ENCODE results near the gene CRABP2.
A peak's percentile ranks its signal among the peaks of the same experiment; 100 is the strongest.

The CRABP2 gene

DNA sequence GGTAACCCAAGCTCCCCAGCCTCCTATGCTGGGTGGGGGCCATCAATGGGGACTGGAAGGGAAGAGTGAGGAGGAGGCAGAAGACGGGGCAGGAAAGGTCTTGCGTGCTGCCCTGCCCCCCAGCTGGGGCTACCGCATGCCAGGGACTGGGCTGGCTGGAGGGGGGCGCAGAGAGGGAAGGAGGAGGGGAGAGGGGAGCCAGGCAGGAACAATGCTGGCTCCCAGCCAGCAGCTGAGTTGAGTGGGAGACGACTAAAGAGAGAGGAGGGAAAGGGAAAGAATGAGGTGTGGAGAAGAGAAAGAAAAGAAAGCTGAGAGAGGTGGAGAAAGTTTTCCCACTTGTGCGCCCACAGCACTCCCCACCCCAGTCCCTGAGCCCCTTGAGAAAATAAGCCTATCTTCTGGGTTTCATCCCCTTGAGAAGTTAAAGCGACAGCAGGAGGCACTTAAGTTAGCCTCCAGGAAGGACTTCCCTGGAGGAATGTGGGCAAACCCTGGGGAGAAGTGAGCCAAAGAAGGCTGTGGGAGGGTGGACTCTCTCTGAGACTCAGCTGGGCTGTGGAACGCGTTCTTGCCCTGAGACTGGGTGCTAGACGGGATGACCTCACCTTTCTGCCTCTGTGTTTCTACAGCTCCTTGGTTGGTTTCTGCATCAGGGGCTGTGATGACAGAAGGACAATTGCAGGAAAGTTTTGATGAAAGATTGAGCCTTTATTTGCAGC is 15.3 kb downstream of the CRABP2 start:
- DNase-seq (ENCODE audit: low spot score), result no peak

DNA sequence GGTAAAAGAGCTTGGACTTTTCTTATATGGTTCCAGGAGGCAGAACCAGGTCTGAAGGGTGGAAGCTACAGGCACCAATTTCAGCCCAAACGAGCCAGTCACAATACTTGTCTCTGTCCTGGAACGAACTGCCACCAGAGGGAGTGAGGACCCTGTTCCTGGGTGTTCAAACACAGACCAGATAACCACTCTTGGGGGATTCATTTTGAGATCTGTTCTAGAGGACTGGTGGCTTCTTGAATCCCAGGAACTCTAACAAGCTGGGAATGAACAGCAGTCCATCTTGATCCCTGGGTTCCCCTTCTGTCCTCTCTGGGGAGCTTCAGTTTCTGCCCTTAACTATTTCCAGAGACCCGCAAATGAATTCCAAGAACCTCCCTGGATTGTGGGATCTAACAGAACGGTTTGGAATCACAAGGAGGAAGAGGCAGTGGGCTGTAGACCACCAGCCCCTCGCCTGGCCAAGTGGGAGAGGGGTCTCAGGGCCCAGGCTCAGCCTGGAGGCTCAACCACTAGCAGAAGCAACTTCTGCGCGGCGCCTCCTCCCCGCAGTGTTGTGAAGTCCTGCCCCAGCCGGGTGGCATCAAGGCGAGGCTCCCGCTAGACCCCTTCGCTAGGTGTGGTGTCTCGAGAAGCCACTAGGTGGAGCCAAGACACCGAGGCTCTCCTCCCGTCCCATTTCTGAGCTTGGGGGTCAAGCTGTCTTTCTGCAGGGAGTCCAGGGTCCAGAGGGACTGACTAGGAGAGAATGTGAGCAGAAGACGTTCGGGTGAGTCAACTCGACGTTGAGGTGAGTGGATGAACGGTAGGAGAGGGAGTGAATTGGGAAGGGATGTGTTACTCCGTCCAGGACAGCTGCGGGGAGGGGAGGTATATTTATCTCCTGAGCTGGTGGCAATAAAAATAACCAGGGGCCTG is 16.1 kb downstream of the CRABP2 start:
- peak; percentile 79 for DNase-seq (ENCODE audit: low spot score)

DNA sequence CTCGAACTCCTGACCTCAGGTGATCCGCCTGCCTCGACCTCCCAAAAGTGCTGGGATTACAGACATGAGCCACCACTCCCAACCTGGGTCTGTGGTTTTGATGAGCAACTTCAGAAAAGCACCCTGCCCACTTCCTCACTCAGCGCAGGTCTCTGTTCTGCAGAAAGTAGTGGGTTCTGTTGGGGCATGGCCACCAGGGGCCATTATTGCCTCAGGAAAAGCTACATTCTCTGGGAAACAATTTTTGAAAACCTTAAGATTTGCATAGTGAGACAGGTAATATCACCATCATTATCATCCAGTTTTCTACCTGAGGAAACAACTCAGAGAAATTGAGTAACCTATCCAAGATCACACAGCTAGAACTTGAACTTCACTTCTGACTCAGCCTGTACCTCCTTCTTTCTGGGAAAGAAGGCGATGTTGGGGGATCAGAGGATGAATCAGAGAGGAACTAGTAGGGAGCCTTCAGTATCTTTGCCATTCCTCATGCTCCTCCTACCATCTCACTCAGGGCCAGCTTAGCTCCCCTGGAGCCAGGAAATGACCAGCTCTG is 21.1 kb downstream of the CRABP2 start:
- no peak for DNase-seq (ENCODE audit: low spot score)

DNA sequence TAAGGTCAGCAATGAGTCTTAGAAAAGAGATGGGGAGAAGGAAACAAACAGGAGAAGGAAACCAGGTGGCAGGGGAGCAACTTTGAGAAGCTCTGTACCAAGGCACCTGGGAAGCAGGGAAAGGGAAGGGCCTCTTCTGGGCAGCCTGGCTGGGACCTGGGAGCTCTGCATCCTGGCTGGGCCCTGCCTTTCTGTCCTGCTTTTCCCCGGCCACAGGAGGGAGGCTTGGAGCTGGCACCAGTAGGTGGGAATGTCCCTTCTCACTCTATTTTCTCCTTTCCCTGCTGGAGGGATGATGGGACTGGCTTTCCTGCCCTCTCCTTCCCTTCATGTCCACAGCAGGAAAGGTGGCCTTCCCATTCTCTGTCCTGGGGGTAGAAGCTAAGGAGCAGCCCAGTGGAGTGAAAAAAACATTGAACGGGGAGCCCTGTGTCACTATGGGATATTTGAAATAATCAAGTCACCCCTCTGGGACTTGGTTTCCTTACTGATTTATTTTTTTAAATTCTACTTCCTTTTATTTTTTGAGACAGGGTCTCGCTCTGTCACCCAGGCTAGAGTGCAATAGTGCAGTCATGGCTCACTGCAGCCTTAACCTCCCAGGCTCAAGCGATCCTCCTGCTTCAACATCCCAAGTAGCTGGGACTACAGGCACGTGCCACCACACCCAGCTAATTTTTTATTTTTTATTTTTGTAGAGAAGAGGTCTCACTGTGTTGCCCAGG is 23.1 kb downstream of the CRABP2 start:
- no peak for DNase-seq (ENCODE audit: low spot score)

DNA sequence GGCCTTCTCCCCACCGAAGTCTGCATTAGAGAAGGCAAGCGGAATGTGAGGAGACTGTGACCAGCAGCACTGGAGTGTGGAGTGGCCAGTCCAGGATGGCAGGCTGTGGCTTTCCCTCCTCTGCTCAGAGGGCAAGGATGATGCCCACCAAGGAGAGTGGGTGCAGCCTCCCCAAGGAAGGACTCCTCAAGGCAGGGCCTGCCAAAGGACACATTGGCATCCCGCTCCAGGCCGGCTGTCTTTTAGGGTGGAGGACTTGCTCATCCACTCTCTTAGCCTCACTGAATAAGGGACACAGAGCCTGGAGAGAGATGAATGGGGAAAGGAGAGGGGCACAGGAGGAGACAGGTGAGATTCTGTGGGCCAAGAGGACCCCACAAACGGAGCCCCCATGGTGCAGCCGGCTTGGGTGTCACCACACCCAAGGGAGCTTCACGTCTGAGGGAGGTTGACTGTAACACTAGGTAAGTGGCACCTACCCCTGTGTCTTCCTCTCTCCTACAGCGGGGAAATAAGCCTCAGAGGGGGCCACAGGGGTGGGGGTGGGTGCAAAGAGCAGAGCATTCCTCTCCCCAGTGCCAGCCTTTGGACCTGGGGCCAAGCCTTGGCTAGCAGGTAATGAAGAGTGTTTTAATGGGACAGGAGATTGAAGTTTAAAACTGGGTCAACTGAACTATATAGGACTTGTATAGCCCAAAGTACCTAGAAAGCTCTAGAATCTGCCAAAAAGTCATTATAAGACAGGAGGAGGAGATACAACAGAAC is 24.0 kb downstream of the CRABP2 start:
- no peak for DNase-seq (ENCODE audit: low spot score)

DNA sequence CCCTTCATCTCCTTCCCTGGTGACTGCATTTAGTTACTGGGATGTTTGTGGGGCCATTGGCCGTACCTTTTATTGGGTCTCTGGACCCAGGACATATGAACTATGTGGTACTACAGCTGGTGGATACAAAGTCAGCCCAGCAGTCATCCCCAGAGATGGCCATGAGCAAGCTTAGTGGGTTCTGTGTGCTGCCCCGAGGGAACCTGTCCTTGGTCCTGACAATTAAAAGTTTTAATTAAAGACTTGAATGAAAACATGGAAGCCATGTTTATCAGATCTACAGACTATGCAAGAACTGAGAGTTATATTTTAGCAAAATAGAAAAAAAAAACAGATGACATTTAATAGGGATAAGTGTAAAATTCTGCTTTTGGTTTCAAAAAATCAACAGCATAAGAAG is 25.3 kb downstream of the CRABP2 start:
- DNase-seq (ENCODE audit: low spot score), result no peak

DNA sequence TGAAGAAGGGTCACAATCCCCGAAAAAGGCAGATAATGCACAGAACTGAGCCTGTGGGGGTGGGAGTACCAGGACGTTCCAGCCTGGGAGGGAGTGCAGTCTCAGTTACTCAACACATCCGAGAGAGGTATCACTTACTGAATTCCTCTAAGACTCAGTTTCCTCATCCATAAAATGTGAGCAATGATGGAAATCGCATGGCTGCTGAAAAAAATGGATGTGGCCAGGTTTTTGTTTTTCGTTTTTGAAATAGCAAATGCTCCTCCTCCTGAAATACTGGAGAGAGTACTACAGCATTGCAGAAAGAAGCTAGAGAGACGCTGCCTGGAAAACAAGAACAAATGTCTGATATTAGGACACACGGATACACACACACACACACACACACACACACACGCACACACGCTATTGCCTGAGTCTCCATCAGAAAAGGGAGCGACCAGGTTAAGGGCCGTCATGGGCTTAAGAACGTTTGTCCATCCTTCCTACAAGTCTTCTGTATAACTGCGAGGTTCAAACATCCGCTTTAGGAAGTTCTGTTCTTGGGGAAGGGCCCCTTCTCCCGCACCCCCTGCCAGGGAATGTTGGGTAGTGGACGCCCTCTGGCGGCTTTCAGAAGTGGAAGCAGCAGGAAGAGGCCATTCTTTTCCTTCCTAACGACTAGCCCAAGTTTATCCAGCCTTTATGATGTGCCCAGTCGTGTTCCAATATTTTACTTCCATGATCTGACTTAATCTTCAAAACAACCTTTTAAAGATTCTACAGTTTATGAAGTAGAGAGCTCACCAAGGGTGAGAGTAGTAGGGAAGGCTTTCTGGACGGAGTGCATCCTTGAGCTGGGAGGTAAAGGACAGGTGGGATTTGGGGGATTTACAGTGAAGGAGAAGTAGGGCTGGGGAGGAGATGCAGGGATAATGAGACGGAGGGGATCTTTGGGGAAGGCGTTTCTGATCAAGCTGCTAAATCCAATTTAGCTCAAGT is 27.5 kb downstream of the CRABP2 start:
- peak; percentile 61 for DNase-seq (ENCODE audit: low spot score)

DNA sequence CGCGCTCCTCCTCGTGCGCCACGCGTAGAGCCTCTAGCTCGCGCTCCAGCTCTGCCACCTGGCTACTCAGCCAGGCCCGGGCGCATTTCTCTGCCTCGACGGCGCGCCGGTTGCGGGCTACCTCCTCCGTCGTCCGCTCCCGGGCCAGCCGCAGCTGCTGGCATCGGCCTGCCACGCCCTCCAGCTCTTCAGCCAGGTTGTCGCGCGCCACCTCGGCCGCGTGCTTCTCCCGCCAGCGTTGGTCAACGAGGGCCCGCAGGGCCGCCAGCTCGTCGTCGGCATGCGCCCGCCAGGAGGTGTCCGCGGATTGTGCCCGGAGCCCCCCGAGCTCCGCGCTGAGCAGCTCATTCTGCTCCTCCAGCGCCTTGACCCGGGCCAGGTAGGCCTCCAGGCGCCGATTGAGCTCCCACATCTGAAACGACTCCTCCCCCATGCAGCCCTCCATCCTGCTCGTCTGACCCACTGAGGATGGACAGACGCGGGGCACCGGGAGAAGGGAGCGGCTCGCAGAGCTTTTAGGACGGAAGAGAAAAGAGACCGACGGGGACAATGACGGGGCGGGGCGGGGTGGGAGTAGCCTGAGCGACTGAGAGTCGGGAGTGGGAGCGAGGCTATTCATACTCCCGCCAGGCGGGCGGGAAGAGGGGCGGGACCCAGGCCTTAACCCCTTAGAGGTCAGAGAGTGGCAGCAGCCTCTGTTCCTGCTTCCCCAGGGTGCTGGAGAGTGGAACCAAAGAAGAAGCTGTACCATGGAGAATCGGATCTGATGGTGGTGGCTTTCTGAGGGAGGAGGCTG is 28.4 kb downstream of the CRABP2 start, which contains the start of gene NES:
Gene NES (minus strand): TSS at position 588 of the 796 bp plus-strand sequence. CDS start 143 bp downstream, at position 445.
- DNase-seq (ENCODE audit: low spot score), result peak; percentile 78

DNA sequence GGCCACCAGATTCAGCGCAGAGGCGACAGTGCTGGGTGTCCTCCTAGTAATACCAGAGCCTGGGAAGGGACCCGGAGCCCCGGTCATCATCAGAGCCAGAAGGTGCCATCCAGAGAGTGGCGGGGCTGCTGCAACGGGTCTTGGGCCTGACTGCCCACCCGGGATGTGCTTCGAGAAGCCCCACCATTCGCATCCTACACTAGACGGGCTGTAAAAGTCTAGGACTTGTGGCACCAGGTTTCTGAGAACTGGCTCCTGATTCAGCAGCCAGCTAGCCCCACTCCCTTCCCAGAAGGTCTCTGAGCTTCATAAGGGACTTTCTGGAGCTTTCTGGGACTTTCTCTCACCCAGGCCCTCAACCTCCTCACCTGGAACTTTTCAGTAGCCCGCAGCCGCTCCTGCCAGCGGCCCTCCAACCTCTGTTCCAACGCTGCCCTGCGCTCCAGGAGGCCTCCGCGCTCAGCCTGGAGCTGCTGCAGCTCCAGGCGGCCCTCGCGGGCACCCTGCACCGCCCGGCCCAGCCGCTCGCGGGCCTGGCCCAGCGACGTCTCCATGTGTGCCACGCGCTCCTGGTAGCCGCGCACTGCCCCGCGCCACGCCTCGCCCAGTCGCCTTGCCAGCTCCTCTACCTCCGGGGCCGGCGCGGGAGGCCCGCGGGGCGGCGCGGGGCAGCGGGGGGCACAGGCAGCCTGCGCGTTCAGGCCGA is 29.1 kb downstream of the CRABP2 start:
- DNase-seq (ENCODE audit: low spot score), result no peak

DNA sequence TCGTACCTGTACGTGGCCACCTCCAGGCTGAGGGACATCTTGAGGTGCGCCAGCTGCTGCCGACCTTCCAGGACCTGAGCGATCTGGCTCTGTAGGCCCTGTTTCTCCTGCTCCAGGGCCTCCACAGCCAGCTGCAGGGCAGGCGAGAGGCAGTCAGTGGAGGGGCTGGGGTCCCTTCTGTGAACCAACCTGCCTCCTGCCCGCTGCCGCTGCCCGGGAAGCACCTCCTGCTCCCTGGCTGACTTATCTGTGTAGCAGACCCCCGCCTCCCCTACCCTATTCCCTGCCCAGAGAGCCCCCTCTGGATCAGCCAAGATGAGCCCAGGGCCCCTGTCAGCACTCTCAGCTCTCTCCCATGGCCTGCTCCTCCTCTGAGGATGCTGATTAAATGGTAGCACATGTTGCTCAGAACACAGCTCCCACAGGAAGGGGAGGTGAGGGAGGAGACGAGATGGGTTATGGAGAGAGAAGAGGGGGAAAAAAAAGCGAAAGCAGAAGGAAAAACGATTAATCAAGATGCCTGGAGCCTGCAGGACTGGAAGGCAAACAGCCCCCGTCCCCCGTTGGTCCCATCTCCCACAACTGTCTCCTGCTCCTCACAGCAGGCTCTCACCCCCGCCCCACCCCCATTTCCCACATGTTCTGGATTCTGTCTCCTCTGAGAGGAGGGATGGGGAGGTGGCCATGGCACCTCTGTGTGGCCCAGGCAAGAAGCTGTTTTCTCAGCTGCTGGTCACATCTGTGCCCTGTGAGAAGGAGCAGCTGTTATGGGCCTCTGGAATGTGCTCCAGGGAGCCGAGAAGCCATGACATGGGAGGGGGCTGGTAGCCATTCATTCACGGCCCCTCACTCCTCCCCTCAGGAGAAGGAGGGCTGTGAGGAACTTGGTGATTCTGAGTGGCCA is 29.9 kb downstream of the CRABP2 start:
- DNase-seq (ENCODE audit: low spot score), result no peak

DNA sequence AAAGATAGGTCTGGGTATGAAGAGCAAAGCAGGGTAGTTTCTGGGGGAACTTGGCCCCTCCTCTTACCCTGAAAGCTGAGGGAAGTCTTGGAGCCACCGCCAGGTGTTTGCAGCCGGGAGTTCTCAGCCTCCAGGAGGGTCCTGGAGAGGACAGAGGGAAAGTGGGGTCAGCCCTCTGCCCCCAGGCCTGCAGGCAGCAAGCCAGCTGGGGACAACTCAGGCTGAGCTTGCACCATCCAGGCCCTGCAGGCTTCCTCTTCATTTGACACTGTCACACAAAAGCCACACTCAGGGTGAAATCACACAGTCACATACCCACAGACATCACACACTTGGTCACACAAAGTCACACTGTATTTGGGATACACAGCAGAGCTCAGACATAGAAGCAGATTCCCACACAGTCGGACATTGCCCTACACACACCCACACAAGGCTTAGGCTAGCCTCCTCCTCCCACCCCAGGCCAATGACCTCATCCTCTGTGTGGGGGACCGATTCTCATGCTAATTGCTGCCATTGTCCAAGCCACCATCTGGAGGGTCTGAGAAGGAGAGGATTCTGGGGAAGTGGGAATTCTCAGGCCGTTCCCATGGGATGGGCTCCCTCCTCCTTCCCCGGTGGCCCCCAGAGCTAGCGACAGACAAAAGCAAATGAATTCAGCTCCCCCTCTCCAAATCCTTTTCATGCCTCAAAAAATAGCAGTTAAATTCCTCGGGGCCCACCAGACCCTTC is 31.8 kb downstream of the CRABP2 start:
- DNase-seq (ENCODE audit: low spot score), result peak; percentile 74

DNA sequence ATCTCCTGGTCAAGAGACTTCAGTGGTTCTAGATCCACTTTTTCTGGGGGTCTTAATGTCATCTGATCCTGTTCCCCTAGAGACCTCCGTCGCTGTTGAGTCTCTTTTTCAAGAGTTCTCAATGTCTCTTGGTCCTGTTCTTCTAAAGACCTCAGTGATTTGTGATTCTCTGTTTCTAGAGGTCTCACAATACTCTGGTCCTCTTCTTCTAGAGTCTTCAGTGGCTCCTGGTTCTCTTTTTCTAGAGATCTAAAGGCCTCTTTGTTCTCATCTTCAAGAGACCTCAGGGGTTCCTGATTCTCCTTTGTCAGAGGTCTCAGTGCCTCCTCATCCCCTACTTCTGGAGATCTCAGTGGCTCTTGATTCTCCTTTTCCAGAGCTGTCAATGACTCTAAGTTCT is 33.6 kb downstream of the CRABP2 start:
- DNase-seq (ENCODE audit: low spot score), result no peak

DNA sequence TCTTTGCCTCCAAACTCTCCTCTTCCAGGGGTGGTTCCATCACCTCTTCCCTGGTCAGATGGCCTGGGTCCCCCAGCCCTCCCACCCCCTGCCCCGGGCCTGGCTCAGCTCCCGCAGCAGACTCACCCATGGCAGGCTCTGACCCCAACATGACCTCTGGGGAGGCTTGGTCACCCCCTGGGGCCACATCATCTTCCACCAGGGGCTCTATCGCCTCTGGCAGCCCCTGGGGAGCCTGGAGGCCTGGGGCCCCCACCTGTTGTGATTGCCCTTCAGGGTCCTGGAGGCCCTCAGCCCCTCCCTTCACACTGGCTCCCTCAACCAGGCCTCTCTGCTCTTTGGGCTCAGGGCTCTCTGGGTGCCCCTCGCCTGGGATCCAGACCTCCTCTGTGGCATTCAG is 34.6 kb downstream of the CRABP2 start:
- DNase-seq (ENCODE audit: low spot score), result no peak

DNA sequence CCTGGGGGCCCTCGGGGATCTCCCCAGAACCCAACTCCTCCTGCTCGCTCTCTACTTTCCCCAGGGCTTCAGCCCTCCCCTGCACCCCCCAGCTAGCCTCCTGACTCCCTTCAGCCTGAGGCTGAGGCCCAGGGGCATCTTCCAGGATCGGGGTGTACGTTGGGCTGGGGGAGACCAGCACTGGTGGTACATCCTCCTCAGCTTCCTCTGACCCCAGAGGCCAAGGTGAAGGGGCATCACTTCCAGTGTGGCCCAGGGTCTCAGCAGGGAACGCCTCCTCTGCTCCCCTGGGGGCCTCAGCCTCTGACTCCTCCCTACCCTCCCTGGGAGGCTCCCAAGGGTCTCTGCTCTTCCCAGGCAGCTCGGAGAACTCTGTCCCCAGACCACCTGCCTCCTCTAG is 35.0 kb downstream of the CRABP2 start:
- DNase-seq (ENCODE audit: low spot score), result no peak

DNA sequence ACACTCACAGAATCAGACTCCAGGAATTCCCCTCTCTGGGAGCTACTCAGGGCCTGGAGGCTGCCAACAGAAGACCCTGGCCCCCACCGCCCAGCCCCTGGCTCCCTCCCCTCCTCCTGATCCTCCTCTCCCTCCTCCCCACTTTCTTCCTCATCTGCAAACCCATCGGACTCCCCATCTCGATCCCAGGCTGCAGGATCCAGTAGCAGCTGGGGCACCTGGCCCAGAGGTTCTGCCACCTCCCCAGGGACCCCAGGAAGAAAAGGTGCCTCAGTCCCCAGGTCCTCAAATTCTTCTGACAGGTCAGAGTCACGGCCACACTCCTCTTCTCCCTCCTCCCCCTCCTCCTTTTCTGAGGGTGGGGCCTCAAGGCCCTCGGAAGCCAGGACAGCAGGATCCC is 35.6 kb downstream of the CRABP2 start:
- no peak for DNase-seq (ENCODE audit: low spot score)

DNA sequence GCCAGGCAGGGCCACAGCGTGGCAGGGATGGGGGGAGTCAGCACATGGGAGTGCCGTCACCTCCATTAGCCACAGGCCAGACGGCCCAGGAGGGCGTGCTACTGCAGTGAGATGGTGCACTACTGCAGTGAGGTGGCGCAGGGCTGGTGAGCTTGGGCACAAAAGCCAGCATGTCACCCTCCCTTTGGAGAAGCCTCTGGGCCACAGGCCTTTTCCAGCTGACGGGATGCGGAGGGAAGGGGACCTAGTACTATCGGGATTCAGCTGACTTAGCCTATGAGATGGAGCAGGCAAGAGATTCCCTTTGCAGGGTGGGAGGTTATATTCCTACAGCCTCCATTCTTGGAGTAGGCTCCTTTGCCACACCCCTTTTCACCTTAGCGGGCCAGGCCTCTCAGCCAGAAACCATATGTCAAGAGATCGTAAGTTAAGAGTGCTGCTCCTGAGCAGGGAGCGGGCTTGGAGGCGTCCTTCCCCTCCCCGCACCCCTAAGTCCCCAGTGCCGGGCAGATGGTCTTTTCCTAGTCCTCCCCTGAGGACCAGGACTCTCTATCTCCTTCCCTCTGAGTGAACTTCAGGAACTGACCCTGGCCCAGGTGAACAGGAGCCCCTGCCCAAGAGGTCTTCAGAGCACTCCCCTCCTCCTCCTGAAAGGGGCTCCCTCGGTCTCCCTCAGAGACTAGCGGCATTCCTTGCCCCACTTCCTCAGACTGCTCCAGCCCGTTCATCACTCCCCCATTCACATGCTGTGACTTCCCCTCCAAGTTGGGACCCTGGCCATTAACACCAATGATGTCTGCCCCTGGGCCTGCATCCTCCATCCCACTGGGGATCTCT is 36.4 kb downstream of the CRABP2 start:
- no peak for DNase-seq (ENCODE audit: low spot score)
